Liver (tissue), 9 donors: ENCODE measurements around the gene L2HGDH. TPM values are rescaled to one million over a fixed set of nuclear protein-coding genes. Genes with fewer than 3 reads are reported as not detected.

ENCODE experiments used
- DNase-seq: peaks from one replicate; pipeline ENCODE4 v3.0.0-alpha.2; 2017; ENCODE audit warnings: low spot score
- H3K27ac ChIP-seq, 2 donors: one replicate each; pipeline ENCODE4 v1.7.0; 2013; ENCODE audit warnings: inconsistent platforms in 2 of 2, low read length in 2 of 2, control low read depth in 1 of 2, low read depth in 1 of 2, mild to moderate bottlenecking in 1 of 2
- H3K27me3 ChIP-seq, 4 donors: one replicate each; pipeline versions ENCODE4 v1.6.1 to v1.7.0; 2013; ENCODE audit warnings: low read length in 3 of 4, inconsistent platforms in 1 of 4, mild to moderate bottlenecking in 1 of 4, moderate library complexity in 1 of 4; ENCODE audit not compliant: control insufficient read depth in 4 of 4, insufficient read depth in 4 of 4
- H3K36me3 ChIP-seq, 4 donors: one replicate each; pipeline versions ENCODE4 v1.6.1 to v1.7.0; 2013; ENCODE audit warnings: low read length in 3 of 4, mild to moderate bottlenecking in 3 of 4, low read depth in 1 of 4, moderate library complexity in 1 of 4; ENCODE audit not compliant: control insufficient read depth in 4 of 4, insufficient read depth in 3 of 4
- H3K4me1 ChIP-seq, 4 donors: one replicate each; pipeline versions ENCODE4 v1.6.1 to v1.7.0; 2013; ENCODE audit warnings: low read length in 3 of 4, mild to moderate bottlenecking in 3 of 4, moderate library complexity in 1 of 4; ENCODE audit not compliant: control insufficient read depth in 4 of 4, insufficient read depth in 4 of 4
- H3K4me3 ChIP-seq, 3 donors: one replicate each; pipeline versions ENCODE4 v1.6.1 to v1.7.0; 2013; ENCODE audit warnings: low read length in 3 of 3, control low read depth in 1 of 3, low read depth in 1 of 3, mild to moderate bottlenecking in 1 of 3
- H3K9ac ChIP-seq, 2 donors: one replicate each; pipeline ENCODE4 v1.7.0; 2013; ENCODE audit warnings: low read length in 2 of 2, mild to moderate bottlenecking in 2 of 2, moderate library complexity in 2 of 2, control low read depth in 1 of 2, low read depth in 1 of 2
- H3K9me3 ChIP-seq, 4 donors: one replicate each; pipeline versions ENCODE4 v1.6.1 to v1.7.0; 2013; ENCODE audit warnings: low read length in 3 of 4; ENCODE audit not compliant: control insufficient read depth in 4 of 4
- FOXA1 ChIP-seq: IDR thresholded peaks from 2 replicates; pipeline ENCODE4 v1.6.1; 2016; ENCODE audit warnings: antibody characterized with exemption
- FOXA2 ChIP-seq: IDR thresholded peaks from 2 replicates; pipeline ENCODE4 v1.6.1; 2016; ENCODE audit warnings: antibody characterized with exemption
- GABPA ChIP-seq, 2 donors: IDR thresholded peaks in 1 of 2; conservative IDR thresholded peaks in 1 of 2; 2 replicates each; pipeline ENCODE4 v1.6.1; 2016; ENCODE audit warnings: antibody characterized with exemption in 2 of 2, mild to moderate bottlenecking in 1 of 2, moderate library complexity in 1 of 2
- HNF4A ChIP-seq, 2 donors: conservative IDR thresholded peaks; 2 replicates each; pipeline ENCODE4 v1.6.1; 2016; ENCODE audit warnings: antibody characterized with exemption in 2 of 2, mild to moderate bottlenecking in 2 of 2
- JUND ChIP-seq, 2 donors: IDR thresholded peaks; 2 replicates each; pipeline ENCODE4 v1.6.1; 2016; ENCODE audit warnings: antibody characterized with exemption in 2 of 2
- NR2F2 ChIP-seq: IDR thresholded peaks from 2 replicates; pipeline ENCODE4 v1.6.1; 2016; ENCODE audit warnings: antibody characterized with exemption
- RXRA ChIP-seq, 2 donors: IDR thresholded peaks; 2 replicates each; pipeline ENCODE4 v1.6.1; 2017 to 2018; ENCODE audit warnings: antibody characterized with exemption in 2 of 2, mild to moderate bottlenecking in 1 of 2
- SP1 ChIP-seq: IDR thresholded peaks from 2 replicates; pipeline ENCODE4 v1.6.1; 2018; ENCODE audit warnings: antibody characterized with exemption, mild to moderate bottlenecking
- YY1 ChIP-seq: IDR thresholded peaks from 2 replicates; pipeline ENCODE4 v1.6.1; 2016; ENCODE audit warnings: antibody characterized with exemption, mild to moderate bottlenecking
- WGBS: extraction: QIAGEN DNeasy Blood & Tissue Kit; methylation state at CpG from one replicate; pipeline ENCODE4 v1.1.7; 2013; 5-methylcytosine and 5-hydroxymethylcytosine counted together
- polyA plus RNA-seq, 2 donors: library from polyadenylated mRNA; stranded (reverse) in 1 of 2; unstranded in 1 of 2; fragments of 200-250 nt in 1 of 2; fragments of >200 nt in 1 of 2; fragmentation: Nextera tagmentation in 1 of 2; extraction: Ambion mirVana in 1 of 2; gene quantifications; one replicate each; pipeline versions ENCODE4 v1.2.1 to v1.2.3, GENCODE V29; 2013 to 2015
- total RNA-seq, 2 donors: library from RNA; depleted of rRNA; stranded (reverse); fragments of >200 nt; gene quantifications; one replicate each; pipeline ENCODE4 v1.2.3, GENCODE V29; 2014
- TF ChIP-seq, protein P1 (sequence below): IDR thresholded peaks from 2 replicates; pipeline ENCODE4 v1.6.1; 2016; ENCODE audit warnings: antibody characterized with exemption
- TF ChIP-seq, protein P2 (sequence below): IDR thresholded peaks from 2 replicates; pipeline ENCODE4 v1.6.1; 2016; ENCODE audit warnings: antibody characterized with exemption, mild to moderate bottlenecking
- TF ChIP-seq, protein P3 (sequence below): IDR thresholded peaks from 2 replicates; pipeline ENCODE4 v1.6.1; 2016; ENCODE audit warnings: antibody characterized with exemption
- donor health status: healthy.
- donor health status: healthy.
- donor health status: healthy.
- donor health status: healthy.
- donor health status: healthy.

Gene L2HGDH
- total and polyA plus RNA-seq, 4 donors = 3.8 to 9.0 (median 5.4) TPM

DNA sequence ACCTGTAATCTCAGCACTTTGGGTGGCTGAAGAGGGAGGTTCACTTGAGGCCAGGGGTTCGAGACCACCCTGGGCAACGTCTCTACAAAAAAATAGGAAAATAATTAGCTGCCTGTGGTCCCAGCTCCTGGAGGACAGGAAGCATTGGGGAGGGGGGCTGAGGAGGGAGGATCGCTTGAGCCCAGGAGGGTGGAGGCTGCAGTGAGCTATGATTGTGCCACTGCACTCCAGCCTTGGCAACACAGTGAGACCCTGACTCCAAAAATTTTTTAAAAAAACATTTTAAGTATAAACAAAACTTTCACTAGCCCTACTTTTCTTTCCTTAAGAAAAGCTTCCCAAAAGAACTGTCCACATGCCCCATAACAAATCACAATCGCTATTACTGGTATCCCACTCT, 1.6 kb downstream of the L2HGDH start:
- H3K9me3 ChIP-seq = no peaks in the 10 kb centered on the region
- H3K4me1 ChIP-seq = peaks cover 0 to 18% (median 15%) of the 10 kb centered on the region in 4 donors
- H3K27ac ChIP-seq = no peak overlapping the region
- H3K27me3 ChIP-seq = no peaks in the 10 kb centered on the region
- no peak overlapping the region for H3K4me3 ChIP-seq
- no peaks in the 10 kb centered on the region for H3K36me3 ChIP-seq
- 96% methylated on average over 4 of the region's 4 CpGs for WGBS
- no peak overlapping the region for H3K9ac ChIP-seq
- TF ChIP-seq JUND (IDR thresholded peaks at IDR 0.05) (no peak), NR2F2 (no peak), RXRA (IDR thresholded peaks at IDR 0.05) (no peak)
- DNase-seq = no peak

DNA sequence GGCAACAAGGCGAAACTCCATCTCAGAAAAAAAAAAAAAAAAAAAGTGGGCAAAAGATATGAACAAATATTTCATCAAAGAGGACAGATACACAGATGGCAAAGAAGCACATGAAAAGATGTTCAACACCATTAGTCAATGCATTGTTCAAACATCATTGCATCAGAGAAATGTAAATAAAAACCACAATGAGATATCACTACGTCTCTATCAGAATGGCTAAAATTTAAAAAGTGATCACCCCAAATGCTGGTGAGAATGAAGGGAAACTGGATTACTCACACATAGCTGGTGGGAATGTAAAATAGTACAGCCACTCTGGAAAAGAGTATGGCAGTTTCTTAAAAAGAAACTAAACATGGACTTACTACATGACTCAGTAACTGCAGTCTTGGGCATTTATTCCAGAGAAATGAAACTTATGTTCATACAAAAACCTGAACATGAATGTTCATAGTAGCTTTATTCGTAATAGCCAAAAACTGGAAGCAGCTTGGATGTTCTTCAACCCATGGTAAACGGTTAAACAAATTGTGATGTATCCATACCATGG, 3.6 kb downstream of the L2HGDH start:
- no peak overlapping the region for H3K27ac ChIP-seq
- 83% methylated on average over 4 of the region's 4 CpGs for WGBS
- H3K27me3 ChIP-seq = no peaks in the 10 kb centered on the region
- no peak for TF ChIP-seq FOXA1
- no peak overlapping the region for H3K9ac ChIP-seq
- H3K36me3 ChIP-seq = no peaks in the 10 kb centered on the region
- no peak for DNase-seq
- H3K4me1 ChIP-seq = peaks cover 0 to 22% (median 19%) of the 10 kb centered on the region in 4 donors
- H3K9me3 ChIP-seq = no peaks in the 10 kb centered on the region
- no peak overlapping the region for H3K4me3 ChIP-seq

DNA sequence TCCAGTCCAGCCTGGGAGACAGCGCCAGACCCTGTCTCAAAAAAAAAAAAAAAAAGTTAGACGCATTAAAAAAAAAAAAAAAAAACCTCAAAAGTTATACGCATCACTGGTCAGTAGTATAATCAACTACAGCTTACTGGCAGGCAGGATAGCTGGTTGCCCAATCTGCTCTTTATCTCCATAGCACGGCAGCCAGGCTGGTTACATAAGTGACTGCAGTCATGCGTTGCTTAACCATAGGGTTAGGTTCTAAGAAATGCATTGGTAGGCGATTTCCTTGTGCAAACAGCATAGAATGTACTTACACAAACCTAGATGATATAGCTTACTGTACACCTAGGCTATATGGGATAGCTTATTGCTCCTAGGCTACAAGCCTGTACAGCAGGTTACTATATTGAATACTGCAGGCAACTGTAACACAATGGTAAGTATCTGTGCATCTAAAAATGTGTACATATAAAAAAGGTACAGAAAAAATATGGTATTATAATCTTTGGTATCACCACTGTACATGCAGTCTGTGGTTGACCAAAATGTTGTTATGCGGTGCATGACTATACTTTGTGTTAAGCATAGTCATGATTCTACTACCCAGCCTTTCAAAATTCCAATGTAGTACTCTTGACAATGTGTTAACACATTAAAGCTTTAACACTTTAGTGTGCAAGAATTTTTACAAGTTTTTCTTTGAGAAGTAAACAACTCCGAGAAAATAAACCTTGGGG, 8.1 kb downstream of the L2HGDH start:
- Histone ChIP-seq H3K9me3 (no peaks in the 10 kb centered on the region), H3K9ac (no peak overlapping the region), H3K4me3 (no peak overlapping the region), H3K36me3 (peaks cover 0 to 2% (median under 1%) of the 10 kb centered on the region in 4 donors), H3K27ac (peak overlapping the region in 1 of 2 donors; percentile 66), H3K27me3 (no peaks in the 10 kb centered on the region), H3K4me1 (peaks cover 0 to 7% (median 4%) of the 10 kb centered on the region in 4 donors)
- WGBS = 51% methylated on average over 8 of the region's 8 CpGs
- DNase-seq = no peak
- TF ChIP-seq RXRA (IDR thresholded peaks at IDR 0.05) = peak; percentile 50 to 70
- peak; percentile 30 for TF ChIP-seq FOXA2
- TF ChIP-seq, protein P1, sequence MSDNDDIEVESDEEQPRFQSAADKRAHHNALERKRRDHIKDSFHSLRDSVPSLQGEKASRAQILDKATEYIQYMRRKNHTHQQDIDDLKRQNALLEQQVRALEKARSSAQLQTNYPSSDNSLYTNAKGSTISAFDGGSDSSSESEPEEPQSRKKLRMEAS = peak; percentile 44
- TF ChIP-seq GABPA (IDR thresholded peaks at IDR 0.05 in 1 of 2, conservative IDR thresholded peaks at IDR 0.05 in 1 of 2) = peak in 1 of 2 donors; percentile 12
- TF ChIP-seq, protein P2, sequence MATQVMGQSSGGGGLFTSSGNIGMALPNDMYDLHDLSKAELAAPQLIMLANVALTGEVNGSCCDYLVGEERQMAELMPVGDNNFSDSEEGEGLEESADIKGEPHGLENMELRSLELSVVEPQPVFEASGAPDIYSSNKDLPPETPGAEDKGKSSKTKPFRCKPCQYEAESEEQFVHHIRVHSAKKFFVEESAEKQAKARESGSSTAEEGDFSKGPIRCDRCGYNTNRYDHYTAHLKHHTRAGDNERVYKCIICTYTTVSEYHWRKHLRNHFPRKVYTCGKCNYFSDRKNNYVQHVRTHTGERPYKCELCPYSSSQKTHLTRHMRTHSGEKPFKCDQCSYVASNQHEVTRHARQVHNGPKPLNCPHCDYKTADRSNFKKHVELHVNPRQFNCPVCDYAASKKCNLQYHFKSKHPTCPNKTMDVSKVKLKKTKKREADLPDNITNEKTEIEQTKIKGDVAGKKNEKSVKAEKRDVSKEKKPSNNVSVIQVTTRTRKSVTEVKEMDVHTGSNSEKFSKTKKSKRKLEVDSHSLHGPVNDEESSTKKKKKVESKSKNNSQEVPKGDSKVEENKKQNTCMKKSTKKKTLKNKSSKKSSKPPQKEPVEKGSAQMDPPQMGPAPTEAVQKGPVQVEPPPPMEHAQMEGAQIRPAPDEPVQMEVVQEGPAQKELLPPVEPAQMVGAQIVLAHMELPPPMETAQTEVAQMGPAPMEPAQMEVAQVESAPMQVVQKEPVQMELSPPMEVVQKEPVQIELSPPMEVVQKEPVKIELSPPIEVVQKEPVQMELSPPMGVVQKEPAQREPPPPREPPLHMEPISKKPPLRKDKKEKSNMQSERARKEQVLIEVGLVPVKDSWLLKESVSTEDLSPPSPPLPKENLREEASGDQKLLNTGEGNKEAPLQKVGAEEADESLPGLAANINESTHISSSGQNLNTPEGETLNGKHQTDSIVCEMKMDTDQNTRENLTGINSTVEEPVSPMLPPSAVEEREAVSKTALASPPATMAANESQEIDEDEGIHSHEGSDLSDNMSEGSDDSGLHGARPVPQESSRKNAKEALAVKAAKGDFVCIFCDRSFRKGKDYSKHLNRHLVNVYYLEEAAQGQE = no peak
- TF ChIP-seq YY1 = peak; percentile 45
- no peak for TF ChIP-seq FOXA1
- TF ChIP-seq HNF4A (conservative IDR thresholded peaks at IDR 0.05) = peak; percentile 73 to 76
- TF ChIP-seq SP1 = peak; percentile 58
- TF ChIP-seq, protein P3, sequence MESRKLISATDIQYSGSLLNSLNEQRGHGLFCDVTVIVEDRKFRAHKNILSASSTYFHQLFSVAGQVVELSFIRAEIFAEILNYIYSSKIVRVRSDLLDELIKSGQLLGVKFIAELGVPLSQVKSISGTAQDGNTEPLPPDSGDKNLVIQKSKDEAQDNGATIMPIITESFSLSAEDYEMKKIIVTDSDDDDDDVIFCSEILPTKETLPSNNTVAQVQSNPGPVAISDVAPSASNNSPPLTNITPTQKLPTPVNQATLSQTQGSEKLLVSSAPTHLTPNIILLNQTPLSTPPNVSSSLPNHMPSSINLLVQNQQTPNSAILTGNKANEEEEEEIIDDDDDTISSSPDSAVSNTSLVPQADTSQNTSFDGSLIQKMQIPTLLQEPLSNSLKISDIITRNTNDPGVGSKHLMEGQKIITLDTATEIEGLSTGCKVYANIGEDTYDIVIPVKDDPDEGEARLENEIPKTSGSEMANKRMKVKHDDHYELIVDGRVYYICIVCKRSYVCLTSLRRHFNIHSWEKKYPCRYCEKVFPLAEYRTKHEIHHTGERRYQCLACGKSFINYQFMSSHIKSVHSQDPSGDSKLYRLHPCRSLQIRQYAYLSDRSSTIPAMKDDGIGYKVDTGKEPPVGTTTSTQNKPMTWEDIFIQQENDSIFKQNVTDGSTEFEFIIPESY = peak; percentile 41
